Left forelimb (tissue), 1 donor: ENCODE measurements around the gene DIP2A.
"Not testable (repeated sequence)": the region's sequence is repeated elsewhere in the genome, so short reads cannot be mapped to it uniquely, and the experiment has no call there.

Source experiments
- DNase-seq: peaks from one replicate; pipeline ENCODE4 v3.0.0-alpha.2; 2018; ENCODE audit warnings: low spot score

DIP2A gene

GRCh38 chr21:46452710-46453109 is 6.0 kb upstream of the DIP2A start:
- DNase-seq: no peak

- DNase-seq: no peak
Observed at GRCh38 chr21:46454142-46454541, 4.5 kb upstream of the DIP2A start.

GRCh38 chr21:46454634-46455390 is 3.9 kb upstream of the DIP2A start:
- no peak for DNase-seq

- DNase-seq: no peak
Observed at GRCh38 chr21:46455575-46456385, 2.9 kb upstream of the DIP2A start.

GRCh38 chr21:46456750-46457149 is 1.9 kb upstream of the DIP2A start:
- no peak for DNase-seq

GRCh38 chr21:46457801-46458314 is 833 bp upstream of the DIP2A start:
- no peak for DNase-seq

- DNase-seq: no peak
Observed at GRCh38 chr21:46459024-46459355, 299 bp downstream of the DIP2A start.

GRCh38 chr21:46459356-46460112 is 843 bp downstream of the DIP2A start:
- no peak for DNase-seq

GRCh38 chr21:46461909-46462308 is 3.2 kb downstream of the DIP2A start:
- DNase-seq: no peak

- DNase-seq: not testable (repeated sequence)
Observed at GRCh38 chr21:46465153-46465552, 6.5 kb downstream of the DIP2A start.

GRCh38 chr21:46465651-46466050 is 7.0 kb downstream of the DIP2A start:
- no peak for DNase-seq

- DNase-seq: no peak
Observed at GRCh38 chr21:46468108-46468774, 9.6 kb downstream of the DIP2A start.

- DNase-seq: no peak
Observed at GRCh38 chr21:46469275-46469674, 10.6 kb downstream of the DIP2A start.

GRCh38 chr21:46471514-46471913 is 12.8 kb downstream of the DIP2A start:
- DNase-seq: no peak

- DNase-seq: no peak
Observed at GRCh38 chr21:46472246-46472645, 13.6 kb downstream of the DIP2A start.

GRCh38 chr21:46474382-46474781 is 15.7 kb downstream of the DIP2A start:
- no peak for DNase-seq

- no peak for DNase-seq
Observed at GRCh38 chr21:46475296-46475695, 16.6 kb downstream of the DIP2A start.

GRCh38 chr21:46477765-46478164 is 19.1 kb downstream of the DIP2A start:
- no peak for DNase-seq

GRCh38 chr21:46478910-46479309 is 20.2 kb downstream of the DIP2A start:
- DNase-seq: no peak

GRCh38 chr21:46480466-46480865 is 21.8 kb downstream of the DIP2A start:
- DNase-seq: no peak

GRCh38 chr21:46482225-46482845 is 23.6 kb downstream of the DIP2A start:
- no peak for DNase-seq

- no peak for DNase-seq
Observed at GRCh38 chr21:46482846-46483231, 24.1 kb downstream of the DIP2A start.
